ENCODE measurements around the gene DOCK2. TPM values are rescaled to one million over a fixed set of nuclear protein-coding genes. Genes with fewer than 3 reads are reported as not detected.
A peak's percentile ranks its signal among the peaks of the same experiment; 100 is the strongest.

DOCK2 gene
- total and polyA plus RNA-seq, 2 donors (not counting 3 experiments of a cell fraction or from before 2014, with no cell fraction given) = 0.62 to 4.8 TPM

GRCh38 chr5:169970339-169970738 lies 333.3 kb downstream of the DOCK2 start:
- peak overlapping the region; percentile 13 for H3K4me2 ChIP-seq (ENCODE audit: insufficient read depth, low read length)
- H3K36me3 ChIP-seq (ENCODE audit: control insufficient read depth in 2 of 2, extremely low read depth in 1 of 2, insufficient read depth in 2 of 2, low read length in 2 of 2) = no peaks in the 10 kb centered on the region
- H4K20me1 ChIP-seq (replicated peaks; ENCODE audit: control insufficient read depth, extremely low read depth, insufficient read depth, low read length) = no peaks in the 10 kb centered on the region
- dilution Hi-C loops (cut with MboI; ENCODE audit: extremely low pct_ligation_motif_present, low sequenced_read_pairs) (no loop called here), intact Hi-C loops (cut with micrococcal nuclease) (loop anchor here (5.0 kb wide), 1 partner anchor 1393 kb away; the partner anchor contains the start of gene PANK3)
- POLR2A ChIA-PET = interaction anchor here (1.0 kb wide), 1 partner anchor 18 kb away, joined by 3 read pairs; no protein-coding TSS in a partner anchor
- peak overlapping the region; percentile 52 for H3K9ac ChIP-seq (replicated peaks; ENCODE audit: extremely low read depth, insufficient read depth, low read length)
- no peak overlapping the region for H3K4me3 ChIP-seq (replicated peaks in 1 of 3; ENCODE audit: insufficient read depth in 1 of 3, low read depth in 1 of 3, low read length in 3 of 3)
- H3K79me2 ChIP-seq (ENCODE audit: control insufficient read depth, insufficient read depth, low read length) = peaks cover 91% of the 10 kb centered on the region
- CTCF ChIA-PET = interaction anchor here (1.1 to 2.8 kb wide), 4 partner anchors 10 to 246 kb away, joined by 3 to 74 read pairs (median 4); partner anchors contain the start of gene INSYN2B
- BruUV-seq (replicated peaks) = no TSS peak
- H3K9me1 ChIP-seq (replicated peaks; ENCODE audit: control insufficient read depth, extremely low read depth, insufficient read depth, low read length) = no peaks in the 10 kb centered on the region
- no peak for TF ChIP-seq EZH2 (IDR thresholded peaks at IDR 0.05; ENCODE audit: borderline replicate concordance, low read depth, low read length, severe bottlenecking)
- TF ChIP-seq MAX (IDR thresholded peaks at IDR 0.05; ENCODE audit: insufficient read depth, insufficient read length) = no peak
- no peak for TF ChIP-seq POLR2A (IDR thresholded peaks at IDR 0.05; ENCODE audit: low read depth, low read length)
- TF ChIP-seq CTCF (IDR thresholded peaks at IDR 0.05; ENCODE audit: extremely low read depth in 1 of 2, insufficient read depth in 1 of 2, low read depth in 1 of 2, low read length in 2 of 2) = no peak
- TF ChIP-seq GATA2 (IDR thresholded peaks at IDR 0.05; ENCODE audit: insufficient read depth, insufficient read length, low read depth, low read length) = no peak
- TF ChIP-seq FOS (IDR thresholded peaks at IDR 0.05; ENCODE audit: borderline replicate concordance, insufficient read depth, low read length) = no peak
- TF ChIP-seq JUN (IDR thresholded peaks at IDR 0.05; ENCODE audit: borderline replicate concordance, insufficient read depth, insufficient read length, low read depth) = no peak
- no peak for TF ChIP-seq MYC (IDR thresholded peaks at IDR 0.05; ENCODE audit: low read depth, low read length)
- TF ChIP-seq POLR2AphosphoS5 (IDR thresholded peaks at IDR 0.05; ENCODE audit: insufficient read depth, low read depth, low read length) = no peak
- no peak overlapping the region for H2AFZ ChIP-seq (ENCODE audit: low read depth, low read length)
- H3K27me3 ChIP-seq (ENCODE audit: control insufficient read depth in 2 of 2, insufficient read depth in 2 of 2, low read length in 2 of 2) = no peaks in the 10 kb centered on the region
- DNase-seq (ENCODE audit: low read depth, low spot score) (no peak), FAIRE-seq (peak; percentile 54)
- H3K27ac ChIP-seq (ENCODE audit: insufficient read depth, low read depth, low read length) = peak overlapping the region; percentile 97
- H3K4me1 ChIP-seq (ENCODE audit: control insufficient read depth, extremely low read depth, insufficient read depth, low read length) = peaks cover 53% of the 10 kb centered on the region
- no peaks in the 10 kb centered on the region for H3K9me3 ChIP-seq (replicated peaks; ENCODE audit: control insufficient read depth, insufficient read depth, low read length)
